Activated T-helper 1 cell treated with Interleukin-2 at 50 U/mL for 16 hours (primary cell): ENCODE measurements around the gene CIB1.

Experiments
- DNase-seq: peaks from one replicate; pipeline ENCODE4 v3.0.0-alpha.2; 2020; ENCODE audit warnings: low read depth

CIB1 gene

DNA sequence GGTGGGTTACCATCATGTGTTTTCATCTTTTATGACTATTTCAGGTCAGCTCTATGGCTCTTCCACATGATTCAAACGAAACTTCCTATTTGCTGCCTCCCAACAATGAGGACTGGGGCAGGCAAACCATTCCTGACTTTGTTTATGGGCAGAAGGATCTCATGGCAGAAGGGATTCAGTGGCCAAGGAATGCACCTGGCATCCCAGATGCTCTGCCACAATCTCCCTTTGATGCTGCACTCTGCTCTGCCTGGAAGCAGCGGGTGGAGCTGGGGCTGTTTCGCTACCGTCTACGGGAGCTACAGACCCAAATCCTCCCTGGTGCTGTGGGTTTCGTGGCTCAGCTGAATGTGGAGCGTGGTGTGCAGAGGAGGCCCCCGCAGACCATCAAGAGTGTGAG, 7.1 kb upstream of the CIB1 start:
- no peak for DNase-seq

- no peak for DNase-seq
Measured at GRCh38 chr15:90239371-90239770, 5.6 kb upstream of the CIB1 start.

- DNase-seq: peak; percentile 98
Measured at GRCh38 chr15:90234096-90234988, 601 bp upstream of the CIB1 start, which contains the start of gene GDPGP1. GDPGP1 (plus strand) TSS chr15:90234209; CDS start chr15:90240909, 6,700 bp downstream.

- DNase-seq: no peak
Measured at GRCh38 chr15:90232941-90233386, 777 bp downstream of the CIB1 start.

GRCh38 chr15:90232196-90232595, 1.5 kb downstream of the CIB1 start:
- DNase-seq: no peak

DNA sequence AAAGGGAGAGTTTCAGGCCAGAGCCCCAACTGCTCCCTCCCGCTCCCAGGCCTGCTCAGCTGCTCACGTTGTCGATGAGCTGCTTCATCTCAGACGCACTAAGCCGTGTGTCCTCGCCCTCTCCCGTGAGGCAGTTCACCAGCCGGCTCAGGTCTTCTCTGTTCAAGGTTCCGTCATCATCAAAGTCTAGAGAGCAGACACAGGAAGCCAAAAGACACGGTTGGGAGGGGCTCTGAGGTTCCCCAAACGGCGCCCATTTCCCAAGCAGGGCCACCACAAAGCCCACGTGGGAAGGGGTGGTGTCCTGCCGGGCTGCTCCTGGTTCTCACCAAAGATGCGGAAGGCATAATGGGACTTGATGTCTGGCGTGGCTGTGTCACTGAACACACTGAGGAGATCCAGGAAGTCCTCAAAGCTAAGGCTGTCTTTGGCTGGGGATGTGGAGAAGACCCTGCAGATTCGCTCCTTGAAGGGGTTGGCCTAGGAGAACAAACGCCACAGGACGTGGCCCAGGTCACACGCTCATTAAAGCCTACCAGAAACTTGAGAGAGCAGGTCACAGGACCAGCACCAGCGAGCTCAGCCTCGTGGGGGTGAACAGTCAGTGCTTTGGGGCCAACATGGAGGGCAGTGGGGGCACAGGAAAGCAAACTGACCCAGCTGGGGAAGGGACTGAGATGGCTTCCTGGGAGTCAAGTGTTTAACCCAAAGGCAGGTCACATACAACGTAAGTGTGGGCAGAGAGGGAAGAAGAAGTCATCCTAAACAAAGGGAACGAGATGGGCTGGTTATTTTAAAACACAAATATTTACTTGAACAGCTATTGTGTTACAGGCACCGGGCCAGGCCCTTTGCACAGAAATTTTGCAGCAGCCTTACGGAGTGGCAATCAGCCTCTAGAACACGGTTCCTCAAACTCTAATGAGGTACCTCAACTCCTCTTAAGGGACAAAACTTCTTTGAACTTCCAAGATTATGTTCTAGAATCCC, 2.4 kb downstream of the CIB1 start:
- DNase-seq: peak; percentile 68

DNA sequence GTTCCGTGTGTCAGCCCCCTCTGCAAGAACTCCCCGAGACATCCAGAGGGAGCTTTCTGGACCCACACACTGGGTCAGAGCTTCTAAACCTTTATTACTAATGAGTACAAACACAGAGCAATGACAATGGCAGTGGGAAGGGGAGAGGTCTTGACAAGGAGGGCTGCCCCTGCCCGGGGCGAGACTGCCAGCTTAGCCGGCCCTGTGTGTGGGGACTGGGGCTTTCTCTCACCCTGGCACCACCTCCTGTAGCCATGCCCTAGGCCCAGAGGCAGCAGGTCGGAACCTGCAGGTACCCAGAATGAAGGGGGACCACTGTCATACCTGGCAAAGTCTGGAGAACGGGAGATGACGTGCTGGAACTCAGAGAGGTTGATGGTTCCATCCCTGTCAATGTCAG, 3.1 kb downstream of the CIB1 start:
- no peak for DNase-seq

- DNase-seq: no peak
Measured at GRCh38 chr15:90230071-90230494, 3.7 kb downstream of the CIB1 start.

DNA sequence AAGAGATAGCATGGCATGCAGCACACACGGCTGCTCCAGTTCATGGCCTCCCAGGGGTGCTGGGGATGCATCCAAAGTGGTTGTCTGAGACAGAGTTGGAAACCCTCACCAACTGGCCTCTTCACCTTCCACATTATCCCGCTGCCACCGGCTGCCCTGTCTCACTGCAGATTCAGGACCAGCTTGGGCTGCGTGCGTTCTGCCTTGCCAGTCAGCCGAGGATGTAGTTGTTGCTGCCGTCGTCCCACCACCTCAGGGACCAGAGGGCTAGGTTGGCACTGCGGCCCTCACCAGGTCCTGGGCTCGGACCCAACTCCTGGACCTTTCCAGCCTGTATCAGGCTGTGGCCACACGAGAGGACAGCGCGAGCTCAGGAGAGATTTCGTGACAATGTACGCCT, 4.8 kb downstream of the CIB1 start:
- no peak for DNase-seq

- no peak for DNase-seq
Measured at GRCh38 chr15:90227816-90228772, 5.6 kb downstream of the CIB1 start.

- DNase-seq: no peak
Measured at GRCh38 chr15:90227336-90227735, 6.4 kb downstream of the CIB1 start.

DNA sequence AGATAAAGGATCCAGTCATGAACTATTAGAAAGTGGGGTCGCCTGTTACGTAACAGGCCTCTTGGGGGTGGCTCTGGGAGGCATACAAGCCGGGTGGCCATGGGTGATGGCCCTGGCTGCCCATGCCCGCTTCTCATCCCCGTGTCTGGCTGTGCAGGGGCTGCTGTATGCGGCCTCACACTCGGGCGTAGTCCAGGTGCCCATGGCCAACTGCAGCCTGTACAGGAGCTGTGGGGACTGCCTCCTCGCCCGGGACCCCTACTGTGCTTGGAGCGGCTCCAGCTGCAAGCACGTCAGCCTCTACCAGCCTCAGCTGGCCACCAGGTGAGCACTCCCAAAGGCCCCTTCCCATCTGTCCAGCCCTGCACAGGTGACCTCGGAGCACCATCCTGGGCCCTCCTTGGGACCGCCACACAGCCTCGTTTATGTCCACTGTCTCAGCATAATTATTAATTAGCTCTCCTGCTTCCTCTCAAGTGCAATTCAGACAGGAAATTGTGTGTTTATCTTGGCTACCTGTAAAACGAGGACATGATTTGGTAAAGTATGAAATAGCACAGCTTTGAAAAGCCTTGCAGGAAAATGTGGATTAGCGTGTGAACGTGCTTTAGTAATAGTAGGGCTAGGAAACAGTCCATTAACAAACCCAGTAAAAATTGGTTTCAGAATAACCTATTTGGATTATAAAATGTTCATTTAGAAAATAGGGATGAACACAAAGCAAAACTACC, 8.1 kb downstream of the CIB1 start:
- DNase-seq: no peak

GRCh38 chr15:90225047-90225446, 8.7 kb downstream of the CIB1 start:
- DNase-seq: no peak

DNA sequence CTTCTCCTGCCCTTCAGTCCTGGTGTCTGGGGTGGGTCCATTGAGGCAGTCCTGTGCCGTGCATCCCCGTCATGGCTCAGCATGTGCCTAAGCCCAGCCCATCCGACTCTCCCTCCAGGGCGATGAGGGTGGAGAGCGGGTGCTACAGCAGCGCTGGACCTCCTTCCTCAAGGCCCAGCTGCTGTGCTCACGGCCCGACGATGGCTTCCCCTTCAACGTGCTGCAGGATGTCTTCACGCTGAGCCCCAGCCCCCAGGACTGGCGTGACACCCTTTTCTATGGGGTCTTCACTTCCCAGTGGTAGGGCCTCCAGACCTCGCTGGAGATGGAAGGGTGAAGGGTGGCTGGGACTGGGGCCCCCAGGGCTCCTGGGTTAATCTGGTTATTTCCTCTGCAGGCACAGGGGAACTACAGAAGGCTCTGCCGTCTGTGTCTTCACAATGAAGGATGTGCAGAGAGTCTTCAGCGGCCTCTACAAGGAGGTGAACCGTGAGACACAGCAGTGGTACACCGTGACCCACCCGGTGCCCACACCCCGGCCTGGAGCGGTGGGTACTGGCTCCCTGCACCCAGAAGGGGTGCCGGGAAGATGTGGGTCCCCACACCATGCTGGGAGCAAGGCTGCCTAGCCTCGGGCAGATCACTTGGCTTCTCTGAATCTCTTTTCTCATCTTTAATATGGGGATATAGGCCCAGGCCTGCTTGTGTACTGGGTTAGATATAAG, 10.1 kb downstream of the CIB1 start:
- no peak for DNase-seq

DNA sequence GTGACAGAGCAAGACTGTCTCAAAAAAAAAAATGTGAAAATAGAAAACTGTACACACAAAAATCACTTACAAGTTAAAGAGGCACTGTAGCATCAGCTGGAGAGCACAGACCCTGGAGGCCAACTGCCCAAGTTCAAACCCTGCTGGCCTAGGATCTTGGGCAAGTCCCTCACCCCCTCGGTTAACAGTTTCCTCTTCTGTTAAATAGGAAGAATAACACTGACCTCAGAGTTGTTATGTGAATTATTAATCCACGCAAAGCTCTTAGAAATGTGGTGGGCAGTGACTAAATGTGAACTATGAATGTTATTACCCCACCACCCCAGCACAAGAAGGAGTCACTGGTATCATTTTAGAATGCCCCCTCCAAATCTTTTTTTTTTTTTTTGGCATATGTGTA, 11.2 kb downstream of the CIB1 start:
- no peak for DNase-seq

- DNase-seq: no peak
Measured at GRCh38 chr15:90221246-90221900, 12.4 kb downstream of the CIB1 start.

DNA sequence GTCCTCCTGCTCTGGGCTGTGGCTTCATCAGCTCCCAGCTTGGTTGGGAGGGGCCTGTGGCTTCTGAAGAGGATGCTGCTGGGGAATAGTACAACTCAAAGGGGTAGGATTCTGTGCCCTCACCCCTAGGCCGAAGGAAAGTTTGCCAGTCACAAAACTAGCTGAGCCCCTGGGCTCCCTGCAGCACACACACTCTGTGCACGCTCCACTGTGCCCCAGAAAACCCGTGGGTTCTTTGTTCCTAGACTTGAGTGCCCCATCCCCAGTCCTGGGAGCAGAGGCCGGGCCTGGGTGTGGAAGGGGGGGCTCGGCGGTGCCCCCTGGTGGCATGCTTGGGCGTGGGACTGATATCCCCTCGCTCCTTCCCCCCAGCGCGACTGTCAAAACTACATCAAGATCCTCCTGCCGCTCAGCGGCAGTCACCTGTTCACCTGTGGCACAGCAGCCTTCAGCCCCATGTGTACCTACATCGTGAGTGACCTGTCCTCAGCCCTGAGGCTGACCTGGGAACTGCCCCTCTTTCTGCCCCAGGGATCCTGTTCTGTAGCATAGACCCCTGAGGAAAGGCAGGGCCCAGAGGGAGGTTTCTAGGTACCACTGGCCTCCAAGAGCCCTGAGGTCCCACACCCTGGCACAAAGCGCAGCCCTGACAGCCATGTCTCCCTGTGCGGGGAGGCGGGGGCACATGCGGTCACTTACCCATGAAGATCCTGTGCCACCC, 14.2 kb downstream of the CIB1 start:
- DNase-seq: peak; percentile 26

- no peak for DNase-seq
Measured at GRCh38 chr15:90217671-90218394, 15.9 kb downstream of the CIB1 start.
